Fibroblast of skin of back (primary cell): Measurements from ENCODE around the gene LDB2.

Source experiments
- DNase-seq: peaks from one replicate; pipeline ENCODE4 v3.0.0-alpha.2; 2013

The LDB2 gene

GRCh38 chr4:16843831-16844508, 54.5 kb downstream of the LDB2 start:
- peak; percentile 77 for DNase-seq

- DNase-seq, result no peak
Observed at GRCh38 chr4:16838226-16838875, 60.1 kb downstream of the LDB2 start.

- DNase-seq, result no peak
Observed at GRCh38 chr4:16837475-16837874, 61.0 kb downstream of the LDB2 start.

DNA sequence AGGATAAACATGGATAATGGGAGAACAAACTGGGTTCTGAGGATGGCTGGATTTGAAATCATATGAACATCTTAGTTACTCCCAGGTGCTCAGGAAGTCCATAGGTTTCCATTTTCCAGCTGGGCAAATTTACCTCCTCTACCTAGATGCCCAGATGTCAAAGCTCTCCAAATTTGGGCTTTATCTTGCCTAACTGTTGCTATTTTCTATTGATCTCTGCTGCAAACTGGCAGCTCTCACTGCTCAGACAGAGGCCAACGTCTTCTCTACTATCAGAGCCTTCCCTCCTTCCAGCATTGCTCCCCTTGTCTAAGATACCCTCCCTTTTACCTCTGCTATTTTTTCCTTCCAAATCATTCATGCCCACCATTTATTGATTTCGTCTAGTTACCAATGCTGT, 62.1 kb downstream of the LDB2 start:
- DNase-seq, result no peak

GRCh38 chr4:16835597-16836247, 62.7 kb downstream of the LDB2 start:
- no peak for DNase-seq

- DNase-seq, result no peak
Observed at GRCh38 chr4:16834814-16835213, 63.6 kb downstream of the LDB2 start.

DNA sequence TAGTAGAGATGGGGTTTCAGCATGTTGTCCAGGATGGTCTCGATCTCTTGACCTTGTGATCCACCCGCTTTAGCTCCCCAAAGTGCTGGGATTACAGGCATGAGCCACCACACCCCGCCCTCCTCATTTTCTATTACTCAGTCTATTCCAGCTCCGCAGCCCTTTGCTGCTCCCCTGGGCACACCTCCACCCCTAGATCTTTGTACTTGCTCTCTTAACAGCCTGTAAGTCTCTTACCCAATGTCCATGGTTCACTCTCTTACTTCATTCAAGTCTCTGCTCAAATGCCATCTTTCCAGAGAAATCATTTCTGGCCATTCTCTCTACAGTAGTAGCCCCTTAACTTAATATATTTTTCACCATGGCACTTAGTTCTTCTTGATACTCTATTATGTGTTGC, 64.7 kb downstream of the LDB2 start:
- no peak for DNase-seq

- no peak for DNase-seq
Observed at GRCh38 chr4:16830081-16830480, 68.4 kb downstream of the LDB2 start.

GRCh38 chr4:16827794-16828724, 70.4 kb downstream of the LDB2 start:
- no peak for DNase-seq

GRCh38 chr4:16827045-16827444, 71.4 kb downstream of the LDB2 start:
- DNase-seq, result no peak

DNA sequence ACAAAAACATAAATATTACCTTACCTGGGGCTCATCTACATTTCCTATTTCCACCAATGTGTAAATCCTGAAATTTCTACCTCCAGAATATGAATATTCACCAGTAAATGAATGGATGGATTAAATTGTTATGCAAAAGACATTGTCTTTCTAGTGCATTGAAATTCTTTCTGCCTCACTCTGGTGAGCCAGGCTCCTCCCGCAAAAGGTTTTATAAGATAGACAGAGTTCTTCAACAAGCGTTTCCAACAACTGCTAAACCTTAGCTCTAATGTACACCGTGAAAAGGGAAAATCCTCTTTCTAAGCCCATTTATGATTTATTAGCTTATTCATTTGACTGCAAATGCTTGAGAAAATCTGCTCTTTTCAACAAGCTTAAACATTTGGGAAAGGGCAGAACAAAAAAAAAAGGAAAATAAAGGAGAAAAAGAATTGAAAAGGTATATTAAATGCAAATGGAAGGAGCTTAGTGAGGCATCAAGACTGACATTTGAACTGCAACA, 72.0 kb downstream of the LDB2 start:
- DNase-seq, result no peak

GRCh38 chr4:16824278-16824806, 74.1 kb downstream of the LDB2 start:
- DNase-seq, result no peak

DNA sequence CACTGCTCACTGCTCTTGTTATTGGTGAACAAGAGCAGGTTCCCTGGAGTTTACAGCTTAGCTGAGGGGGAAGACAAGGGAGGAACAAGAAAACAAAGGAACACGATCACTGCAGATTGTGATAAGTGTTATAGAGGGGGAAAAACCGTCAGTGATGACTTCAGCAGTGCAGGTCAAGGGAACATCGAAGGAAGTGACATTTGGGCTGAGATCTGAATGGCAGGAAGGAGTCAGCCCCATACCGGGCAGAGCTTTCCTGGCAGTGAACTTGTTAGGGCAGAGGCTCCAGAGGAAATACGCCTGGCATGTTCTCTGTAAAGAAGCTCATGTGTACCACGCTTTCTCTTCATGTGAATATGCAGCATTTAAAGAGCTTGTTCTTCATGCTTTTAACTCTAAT, 78.1 kb downstream of the LDB2 start:
- DNase-seq, result no peak

DNA sequence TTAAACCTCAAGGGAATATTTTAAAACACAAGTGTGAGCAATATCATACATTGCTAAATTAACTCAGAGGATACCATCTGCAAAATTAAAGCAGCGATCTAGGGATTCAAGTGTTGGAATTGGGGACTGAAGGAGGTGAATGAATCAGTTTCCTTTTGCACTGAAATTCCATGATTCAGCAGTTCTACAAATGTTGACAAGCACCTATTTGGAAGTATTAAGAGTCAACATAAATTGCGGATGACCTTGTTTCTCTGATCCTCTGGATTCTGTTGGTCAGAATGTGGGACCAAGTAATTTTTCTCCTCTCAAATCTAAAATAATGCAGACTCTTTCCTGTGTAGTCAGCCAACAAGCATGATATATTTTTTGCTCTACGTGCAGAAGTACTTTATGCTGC, 78.8 kb downstream of the LDB2 start:
- DNase-seq, result no peak

GRCh38 chr4:16818005-16818404, 80.4 kb downstream of the LDB2 start:
- DNase-seq, result no peak

DNA sequence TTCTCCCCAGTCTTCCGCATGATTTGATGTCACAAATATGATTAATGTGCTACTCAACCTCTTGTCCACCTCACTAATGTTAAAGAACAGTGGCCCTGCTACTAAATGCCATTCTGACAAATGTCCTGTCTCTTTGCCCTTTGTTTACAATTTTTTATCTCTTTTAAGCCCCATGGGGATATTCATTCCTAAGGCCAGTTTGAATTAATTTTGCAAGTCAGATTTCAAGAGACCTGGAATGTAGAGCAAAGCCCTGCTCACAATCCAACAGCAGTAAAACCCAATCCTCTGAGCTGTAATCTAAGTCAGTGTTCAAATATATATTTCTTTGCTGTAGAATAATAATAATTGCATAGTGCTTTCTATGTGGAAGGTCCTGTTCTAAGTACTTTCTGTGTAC, 81.2 kb downstream of the LDB2 start:
- DNase-seq, result peak; percentile 29

- DNase-seq, result no peak
Observed at GRCh38 chr4:16814361-16814760, 84.1 kb downstream of the LDB2 start.

DNA sequence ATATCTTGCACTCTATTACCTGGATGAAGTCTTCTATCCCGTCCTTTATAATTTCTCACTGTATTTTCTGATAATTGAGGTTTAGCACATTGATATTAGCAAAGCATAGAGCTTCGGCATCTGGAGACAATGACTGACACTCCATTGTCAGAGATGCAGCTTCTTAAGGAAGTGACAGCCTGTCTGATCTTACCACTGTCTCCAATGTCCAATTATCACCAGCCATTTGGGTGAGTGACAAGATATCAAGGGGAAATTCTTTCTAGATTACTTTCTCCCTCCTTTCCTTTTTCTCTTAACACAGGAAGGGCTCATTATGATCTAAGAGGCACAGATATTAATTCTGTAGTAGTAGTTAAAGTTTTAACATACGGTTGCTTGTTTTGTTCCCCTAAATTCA, 86.4 kb downstream of the LDB2 start:
- no peak for DNase-seq

GRCh38 chr4:16809943-16810342, 88.5 kb downstream of the LDB2 start:
- DNase-seq, result no peak

DNA sequence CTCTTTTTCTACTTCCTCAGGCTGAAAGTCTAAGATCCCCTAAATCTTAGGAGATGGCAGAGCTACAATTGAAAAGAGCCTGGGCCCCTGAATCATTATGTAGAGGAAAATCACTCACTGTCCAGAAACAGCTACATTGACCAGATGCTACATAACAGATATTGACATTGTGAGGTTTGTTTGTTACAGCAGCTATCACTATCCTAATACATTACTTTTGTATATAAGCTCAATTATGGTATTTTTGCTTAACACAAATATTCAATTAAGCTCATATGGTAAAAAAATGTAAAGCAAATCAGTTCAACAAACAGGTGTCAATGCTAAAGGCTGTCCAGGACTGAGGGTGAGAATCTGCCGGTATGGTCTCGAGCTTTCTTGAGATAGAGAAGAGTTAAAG, 89.4 kb downstream of the LDB2 start:
- no peak for DNase-seq

DNA sequence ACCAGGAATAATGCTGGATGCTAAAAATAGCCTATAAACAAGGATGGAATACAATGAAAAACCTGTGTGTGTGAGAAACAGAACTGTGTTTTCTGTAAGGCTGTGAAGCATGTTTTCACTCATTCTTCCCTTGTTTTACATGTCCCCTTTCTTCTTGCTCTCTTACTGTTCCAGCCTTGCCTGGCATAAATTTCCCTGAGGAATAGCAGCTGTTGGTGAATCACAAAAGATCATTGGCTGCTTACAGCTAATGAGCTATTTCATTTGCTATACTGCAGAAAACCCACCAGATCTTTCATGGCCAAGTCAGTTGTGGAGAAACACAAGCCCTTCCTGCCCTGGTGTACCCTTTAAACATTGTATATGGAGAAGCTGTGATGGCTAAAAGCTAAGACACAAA, 91.1 kb downstream of the LDB2 start:
- no peak for DNase-seq

- no peak for DNase-seq
Observed at GRCh38 chr4:16804581-16804980, 93.9 kb downstream of the LDB2 start.

DNA sequence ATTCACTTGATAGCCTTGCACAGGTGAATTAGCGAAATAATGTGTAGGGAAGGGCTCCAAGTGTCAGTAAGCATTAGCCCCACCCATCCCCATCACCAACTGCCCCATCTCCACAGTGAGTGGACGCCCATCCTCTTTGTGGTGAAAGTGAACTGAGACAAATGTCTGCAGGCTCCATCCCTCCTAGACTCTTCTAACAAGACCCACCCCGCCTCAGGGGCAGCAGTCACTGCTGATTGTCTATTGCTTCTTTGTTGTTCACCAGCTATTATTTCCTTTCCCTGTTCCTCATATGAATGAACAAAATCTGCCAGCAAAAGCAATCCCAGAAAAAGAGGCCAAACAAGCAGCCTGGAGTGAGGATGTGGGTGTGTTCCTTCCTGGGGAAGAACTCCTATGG, 96.4 kb downstream of the LDB2 start:
- DNase-seq, result no peak
